AG09319 (cell line): ENCODE measurements around the gene FANK1.

Experiments
- DNase-seq: peaks from one replicate; pipeline ENCODE4 v3.0.0-alpha.2; 2010; ENCODE audit warnings: low read depth; ENCODE audit errors: extremely low read depth
- CTCF ChIP-seq: IDR thresholded peaks from 2 replicates; pipeline ENCODE4 v1.5.1; 2011; ENCODE audit warnings: low read depth, mild to moderate bottlenecking, inconsistent platforms, low read length, moderate library complexity

The FANK1 gene

GRCh38 chr10:126009650-126010049, 113.3 kb downstream of the FANK1 start:
- DNase-seq: no peak
- TF ChIP-seq CTCF: no peak

- no peak for TF ChIP-seq CTCF
- DNase-seq: no peak
Observed at GRCh38 chr10:126011995-126012394, 115.6 kb downstream of the FANK1 start.

GRCh38 chr10:126012485-126012884, 116.1 kb downstream of the FANK1 start:
- no peak for TF ChIP-seq CTCF

GRCh38 chr10:126013489-126014281, 117.3 kb downstream of the FANK1 start:
- TF ChIP-seq CTCF: peak; percentile 1
- DNase-seq: no peak

More at GRCh38 chr10:126012485-126012884, 116.1 kb downstream of the FANK1 start:
- no peak for DNase-seq

- no peak for TF ChIP-seq CTCF
- peak; percentile 76 for DNase-seq
Observed at GRCh38 chr10:126014309-126014708, 117.9 kb downstream of the FANK1 start.

GRCh38 chr10:126015413-126015812, 119.0 kb downstream of the FANK1 start:
- DNase-seq: no peak
- no peak for TF ChIP-seq CTCF

- no peak for TF ChIP-seq CTCF
- no peak for DNase-seq
Observed at GRCh38 chr10:126016156-126016805, 119.9 kb downstream of the FANK1 start.
